GM23338 (cell line): ENCODE results near the gene KCNA2. TPM values are rescaled to one million over a fixed set of nuclear protein-coding genes. Genes with fewer than 3 reads are reported as not detected.

Experiments
- ATAC-seq: fragments of 200-7000 bp; cut with Tn5 transposase; 3 replicates; pipeline ENCODE4 v1.9.1; 2020
- DNase-seq: peaks from one replicate; pipeline ENCODE4 v3.0.0-alpha.2; 2015; ENCODE audit warnings: low spot score
- H2AFZ ChIP-seq: fragments of 200-600 bp; sonication (generic); 2 replicates; pipeline ENCODE4 v1.8.0; 2016; ENCODE audit warnings: antibody characterized with exemption, mild to moderate bottlenecking, moderate library complexity
- H3F3A ChIP-seq: fragments of 200-600 bp; sonication (generic); replicated peaks from 2 replicates; pipeline ENCODE4 v1.8.0; 2017; ENCODE audit warnings: antibody characterized with exemption, mixed run types, low read depth
- H3K27ac ChIP-seq: fragments of 200-600 bp; sonication (generic); 2 replicates; pipeline ENCODE4 v1.6.1; 2016; ENCODE audit warnings: low read depth
- H3K27me3 ChIP-seq: fragments of 200-600 bp; sonication (generic); 2 replicates; pipeline ENCODE4 v1.8.0; 2016; ENCODE audit warnings: mild to moderate bottlenecking, mixed run types, moderate library complexity; ENCODE audit not compliant: insufficient read depth
- H3K36me3 ChIP-seq: fragments of 200-600 bp; sonication (generic); 2 replicates; pipeline ENCODE4 v1.8.0; 2016; ENCODE audit warnings: mild to moderate bottlenecking; ENCODE audit not compliant: insufficient read depth
- H3K4me1 ChIP-seq: fragments of 200-600 bp; sonication (generic); 2 replicates; pipeline ENCODE4 v1.8.0; 2016; ENCODE audit warnings: mild to moderate bottlenecking, moderate library complexity; ENCODE audit not compliant: insufficient read depth
- H3K4me2 ChIP-seq: fragments of 200-600 bp; sonication (generic); 2 replicates; pipeline ENCODE4 v1.7.1; 2017; ENCODE audit warnings: mixed run types
- H3K4me3 ChIP-seq: fragments of 200-600 bp; sonication (generic); 2 replicates; pipeline ENCODE4 v1.6.1; 2016; ENCODE audit warnings: mixed run types
- H3K79me2 ChIP-seq: fragments of 200-600 bp; sonication (generic); replicated peaks from 2 replicates; pipeline ENCODE4 v1.8.0; 2017; ENCODE audit warnings: mild to moderate bottlenecking; ENCODE audit not compliant: insufficient read depth
- H3K9me2 ChIP-seq: fragments of 200-600 bp; sonication (generic); 2 replicates; pipeline ENCODE4 v1.8.0; 2017; ENCODE audit not compliant: insufficient read depth
- H4K20me1 ChIP-seq: fragments of 200-600 bp; sonication (generic); replicated peaks from 2 replicates; pipeline ENCODE4 v1.8.0; 2017; ENCODE audit warnings: mild to moderate bottlenecking; ENCODE audit not compliant: insufficient read depth
- H3K27ac Mint-ChIP-seq: 2 replicates; pipeline ENCODE4 v1.8.0; 2020; ENCODE audit warnings: inconsistent platforms, mild to moderate bottlenecking, moderate library complexity, mixed read lengths
- H3K27me3 Mint-ChIP-seq: 3 replicates; pipeline ENCODE4 v1.8.0; 2022; ENCODE audit warnings: low read depth, mild to moderate bottlenecking, moderate library complexity, mixed read lengths, inconsistent platforms; ENCODE audit not compliant: insufficient read depth, poor library complexity
- H3K36me3 Mint-ChIP-seq: 3 replicates; pipeline ENCODE4 v1.8.0; 2021; ENCODE audit warnings: low read depth, mild to moderate bottlenecking, inconsistent platforms, moderate library complexity, mixed read lengths
- H3K4me1 Mint-ChIP-seq: 3 replicates; pipeline ENCODE4 v1.8.0; 2020; ENCODE audit warnings: mild to moderate bottlenecking, inconsistent platforms, mixed read lengths
- H3K4me3 Mint-ChIP-seq: 3 replicates; pipeline ENCODE4 v1.8.0; 2021; ENCODE audit warnings: moderate library complexity, mild to moderate bottlenecking, inconsistent platforms, mixed read lengths
- H3K9me3 Mint-ChIP-seq: 3 replicates; pipeline ENCODE4 v1.8.0; 2020; ENCODE audit warnings: moderate library complexity, mild to moderate bottlenecking, inconsistent platforms, mixed read lengths
- CREB1 ChIP-seq: fragments of 250-450 bp; sonication (Bioruptor Pico); IDR thresholded peaks from 2 replicates; pipeline ENCODE4 v1.5.0; 2020; ENCODE audit warnings: low read depth, mild to moderate bottlenecking, moderate library complexity
- NANOG ChIP-seq: IDR thresholded peaks from 2 replicates; pipeline ENCODE4 v1.6.1; 2016; ENCODE audit warnings: antibody characterized with exemption, borderline replicate concordance
- POLR2AphosphoS5 ChIP-seq: IDR thresholded peaks from 2 replicates; pipeline ENCODE4 v1.6.1; 2016; ENCODE audit warnings: antibody characterized with exemption, low read depth
- STAT1 ChIP-seq: IDR thresholded peaks from one replicate; pipeline ENCODE4 v1.6.1; 2016; ENCODE audit warnings: antibody characterized with exemption; ENCODE audit not compliant: unreplicated experiment
- ZNF114 ChIP-seq: fragments of 250-450 bp; sonication (Bioruptor Pico); IDR thresholded peaks from 2 replicates; pipeline ENCODE4 v1.5.0; 2020; ENCODE audit warnings: mild to moderate bottlenecking, moderate library complexity
- ZNF331 ChIP-seq: fragments of 250-450 bp; sonication (Bioruptor Pico); IDR thresholded peaks from 2 replicates; pipeline ENCODE4 v1.5.0; 2020; ENCODE audit warnings: low read depth, mild to moderate bottlenecking, moderate library complexity
- polyA plus RNA-seq: library from polyadenylated mRNA; unstranded; fragments of >200 nt; fragmentation: Nextera tagmentation; extraction: Ambion mirVana; gene quantifications from 2 replicates; pipeline ENCODE4 v1.2.1, GENCODE V29; 2016
- total RNA-seq: library from RNA; depleted of rRNA; stranded (reverse); fragments of >200 nt; shearing (Covaris generic); gene quantifications from 2 replicates; pipeline ENCODE4 v1.2.3, GENCODE V29; 2014
- TF ChIP-seq, protein P1 (sequence below): IDR thresholded peaks from one replicate; pipeline ENCODE4 v1.6.1; 2018; ENCODE audit warnings: antibody characterized with exemption; ENCODE audit not compliant: unreplicated experiment
- TF ChIP-seq, protein P2 (sequence below): IDR thresholded peaks from 2 replicates; pipeline ENCODE4 v1.6.1; 2016; ENCODE audit warnings: antibody characterized with exemption
- TF ChIP-seq, protein P3 (sequence below): fragments of 250-450 bp; sonication (Bioruptor Pico); IDR thresholded peaks from 2 replicates; pipeline ENCODE4 v1.5.0; 2020; ENCODE audit warnings: mild to moderate bottlenecking, moderate library complexity

KCNA2 gene
- total and polyA plus RNA-seq, 2 experiments from 2014 or later: 0.11 to 1.5 TPM

- TF ChIP-seq ZNF114 (CRISPR knock-in tag) (no peak), POLR2AphosphoS5 (no peak), STAT1 (no peak)
Measured at GRCh38 chr1:110588991-110589390, 17.2 kb downstream of the KCNA2 start (continued).

- no peaks in the 10 kb centered on the region for H3K4me1 Mint-ChIP-seq
- no peak overlapping the region for H3K4me3 Mint-ChIP-seq
- H3K27me3 ChIP-seq: no peaks in the 10 kb centered on the region
- H3K9me3 Mint-ChIP-seq: no peaks in the 10 kb centered on the region
- no peak overlapping the region for H3K27ac Mint-ChIP-seq
- H3K4me2 ChIP-seq: no peak overlapping the region
- peaks cover 13% of the 10 kb centered on the region for H3K27me3 Mint-ChIP-seq
- H3K4me3 ChIP-seq: no peak overlapping the region
- H3K79me2 ChIP-seq: no peaks in the 10 kb centered on the region
- ATAC-seq: no peak
- no peak overlapping the region for H2AFZ ChIP-seq
- no peaks in the 10 kb centered on the region for H3F3A ChIP-seq
- TF ChIP-seq, protein P1, sequence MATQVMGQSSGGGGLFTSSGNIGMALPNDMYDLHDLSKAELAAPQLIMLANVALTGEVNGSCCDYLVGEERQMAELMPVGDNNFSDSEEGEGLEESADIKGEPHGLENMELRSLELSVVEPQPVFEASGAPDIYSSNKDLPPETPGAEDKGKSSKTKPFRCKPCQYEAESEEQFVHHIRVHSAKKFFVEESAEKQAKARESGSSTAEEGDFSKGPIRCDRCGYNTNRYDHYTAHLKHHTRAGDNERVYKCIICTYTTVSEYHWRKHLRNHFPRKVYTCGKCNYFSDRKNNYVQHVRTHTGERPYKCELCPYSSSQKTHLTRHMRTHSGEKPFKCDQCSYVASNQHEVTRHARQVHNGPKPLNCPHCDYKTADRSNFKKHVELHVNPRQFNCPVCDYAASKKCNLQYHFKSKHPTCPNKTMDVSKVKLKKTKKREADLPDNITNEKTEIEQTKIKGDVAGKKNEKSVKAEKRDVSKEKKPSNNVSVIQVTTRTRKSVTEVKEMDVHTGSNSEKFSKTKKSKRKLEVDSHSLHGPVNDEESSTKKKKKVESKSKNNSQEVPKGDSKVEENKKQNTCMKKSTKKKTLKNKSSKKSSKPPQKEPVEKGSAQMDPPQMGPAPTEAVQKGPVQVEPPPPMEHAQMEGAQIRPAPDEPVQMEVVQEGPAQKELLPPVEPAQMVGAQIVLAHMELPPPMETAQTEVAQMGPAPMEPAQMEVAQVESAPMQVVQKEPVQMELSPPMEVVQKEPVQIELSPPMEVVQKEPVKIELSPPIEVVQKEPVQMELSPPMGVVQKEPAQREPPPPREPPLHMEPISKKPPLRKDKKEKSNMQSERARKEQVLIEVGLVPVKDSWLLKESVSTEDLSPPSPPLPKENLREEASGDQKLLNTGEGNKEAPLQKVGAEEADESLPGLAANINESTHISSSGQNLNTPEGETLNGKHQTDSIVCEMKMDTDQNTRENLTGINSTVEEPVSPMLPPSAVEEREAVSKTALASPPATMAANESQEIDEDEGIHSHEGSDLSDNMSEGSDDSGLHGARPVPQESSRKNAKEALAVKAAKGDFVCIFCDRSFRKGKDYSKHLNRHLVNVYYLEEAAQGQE: no peak
- TF ChIP-seq ZNF331 (CRISPR knock-in tag) (no peak), CREB1 (CRISPR knock-in tag) (no peak), POLR2AphosphoS5 (no peak), NANOG (no peak)
- TF ChIP-seq, protein P2, sequence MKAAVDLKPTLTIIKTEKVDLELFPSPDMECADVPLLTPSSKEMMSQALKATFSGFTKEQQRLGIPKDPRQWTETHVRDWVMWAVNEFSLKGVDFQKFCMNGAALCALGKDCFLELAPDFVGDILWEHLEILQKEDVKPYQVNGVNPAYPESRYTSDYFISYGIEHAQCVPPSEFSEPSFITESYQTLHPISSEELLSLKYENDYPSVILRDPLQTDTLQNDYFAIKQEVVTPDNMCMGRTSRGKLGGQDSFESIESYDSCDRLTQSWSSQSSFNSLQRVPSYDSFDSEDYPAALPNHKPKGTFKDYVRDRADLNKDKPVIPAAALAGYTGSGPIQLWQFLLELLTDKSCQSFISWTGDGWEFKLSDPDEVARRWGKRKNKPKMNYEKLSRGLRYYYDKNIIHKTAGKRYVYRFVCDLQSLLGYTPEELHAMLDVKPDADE: no peak
- no peaks in the 10 kb centered on the region; the same call in 1 of the 2 replicates for H3K9me2 ChIP-seq
- no peak overlapping the region for H3K27ac ChIP-seq
- DNase-seq: no peak
- no peaks in the 10 kb centered on the region for H4K20me1 ChIP-seq
- H3K36me3 ChIP-seq: no peaks in the 10 kb centered on the region
- no peaks in the 10 kb centered on the region for H3K36me3 Mint-ChIP-seq
- H3K4me1 ChIP-seq: no peaks in the 10 kb centered on the region
Measured at GRCh38 chr1:110588486-110588885, 17.7 kb downstream of the KCNA2 start.

DNA sequence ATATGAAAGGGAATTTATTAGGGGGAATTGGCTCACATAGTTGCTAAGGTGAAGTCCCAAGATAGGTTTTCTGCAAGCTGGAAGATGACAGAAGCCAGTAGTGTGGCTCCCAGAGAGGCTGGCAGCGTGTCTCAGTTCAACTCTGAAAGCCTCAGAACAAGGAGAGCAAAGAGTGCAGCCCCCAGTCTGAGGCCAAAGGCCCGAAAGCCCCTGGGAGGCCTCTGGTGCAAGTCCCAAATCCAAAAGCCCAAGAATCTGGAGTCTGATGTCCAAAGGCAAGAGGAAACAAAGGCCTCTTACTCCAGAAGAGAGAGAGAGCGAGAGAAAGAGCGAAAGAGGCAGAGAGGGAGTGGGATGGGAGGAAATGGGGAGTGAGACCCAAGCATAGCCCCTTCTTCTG, 18.3 kb downstream of the KCNA2 start:
- no peak overlapping the region for H3K27ac Mint-ChIP-seq
- TF ChIP-seq, protein P3, sequence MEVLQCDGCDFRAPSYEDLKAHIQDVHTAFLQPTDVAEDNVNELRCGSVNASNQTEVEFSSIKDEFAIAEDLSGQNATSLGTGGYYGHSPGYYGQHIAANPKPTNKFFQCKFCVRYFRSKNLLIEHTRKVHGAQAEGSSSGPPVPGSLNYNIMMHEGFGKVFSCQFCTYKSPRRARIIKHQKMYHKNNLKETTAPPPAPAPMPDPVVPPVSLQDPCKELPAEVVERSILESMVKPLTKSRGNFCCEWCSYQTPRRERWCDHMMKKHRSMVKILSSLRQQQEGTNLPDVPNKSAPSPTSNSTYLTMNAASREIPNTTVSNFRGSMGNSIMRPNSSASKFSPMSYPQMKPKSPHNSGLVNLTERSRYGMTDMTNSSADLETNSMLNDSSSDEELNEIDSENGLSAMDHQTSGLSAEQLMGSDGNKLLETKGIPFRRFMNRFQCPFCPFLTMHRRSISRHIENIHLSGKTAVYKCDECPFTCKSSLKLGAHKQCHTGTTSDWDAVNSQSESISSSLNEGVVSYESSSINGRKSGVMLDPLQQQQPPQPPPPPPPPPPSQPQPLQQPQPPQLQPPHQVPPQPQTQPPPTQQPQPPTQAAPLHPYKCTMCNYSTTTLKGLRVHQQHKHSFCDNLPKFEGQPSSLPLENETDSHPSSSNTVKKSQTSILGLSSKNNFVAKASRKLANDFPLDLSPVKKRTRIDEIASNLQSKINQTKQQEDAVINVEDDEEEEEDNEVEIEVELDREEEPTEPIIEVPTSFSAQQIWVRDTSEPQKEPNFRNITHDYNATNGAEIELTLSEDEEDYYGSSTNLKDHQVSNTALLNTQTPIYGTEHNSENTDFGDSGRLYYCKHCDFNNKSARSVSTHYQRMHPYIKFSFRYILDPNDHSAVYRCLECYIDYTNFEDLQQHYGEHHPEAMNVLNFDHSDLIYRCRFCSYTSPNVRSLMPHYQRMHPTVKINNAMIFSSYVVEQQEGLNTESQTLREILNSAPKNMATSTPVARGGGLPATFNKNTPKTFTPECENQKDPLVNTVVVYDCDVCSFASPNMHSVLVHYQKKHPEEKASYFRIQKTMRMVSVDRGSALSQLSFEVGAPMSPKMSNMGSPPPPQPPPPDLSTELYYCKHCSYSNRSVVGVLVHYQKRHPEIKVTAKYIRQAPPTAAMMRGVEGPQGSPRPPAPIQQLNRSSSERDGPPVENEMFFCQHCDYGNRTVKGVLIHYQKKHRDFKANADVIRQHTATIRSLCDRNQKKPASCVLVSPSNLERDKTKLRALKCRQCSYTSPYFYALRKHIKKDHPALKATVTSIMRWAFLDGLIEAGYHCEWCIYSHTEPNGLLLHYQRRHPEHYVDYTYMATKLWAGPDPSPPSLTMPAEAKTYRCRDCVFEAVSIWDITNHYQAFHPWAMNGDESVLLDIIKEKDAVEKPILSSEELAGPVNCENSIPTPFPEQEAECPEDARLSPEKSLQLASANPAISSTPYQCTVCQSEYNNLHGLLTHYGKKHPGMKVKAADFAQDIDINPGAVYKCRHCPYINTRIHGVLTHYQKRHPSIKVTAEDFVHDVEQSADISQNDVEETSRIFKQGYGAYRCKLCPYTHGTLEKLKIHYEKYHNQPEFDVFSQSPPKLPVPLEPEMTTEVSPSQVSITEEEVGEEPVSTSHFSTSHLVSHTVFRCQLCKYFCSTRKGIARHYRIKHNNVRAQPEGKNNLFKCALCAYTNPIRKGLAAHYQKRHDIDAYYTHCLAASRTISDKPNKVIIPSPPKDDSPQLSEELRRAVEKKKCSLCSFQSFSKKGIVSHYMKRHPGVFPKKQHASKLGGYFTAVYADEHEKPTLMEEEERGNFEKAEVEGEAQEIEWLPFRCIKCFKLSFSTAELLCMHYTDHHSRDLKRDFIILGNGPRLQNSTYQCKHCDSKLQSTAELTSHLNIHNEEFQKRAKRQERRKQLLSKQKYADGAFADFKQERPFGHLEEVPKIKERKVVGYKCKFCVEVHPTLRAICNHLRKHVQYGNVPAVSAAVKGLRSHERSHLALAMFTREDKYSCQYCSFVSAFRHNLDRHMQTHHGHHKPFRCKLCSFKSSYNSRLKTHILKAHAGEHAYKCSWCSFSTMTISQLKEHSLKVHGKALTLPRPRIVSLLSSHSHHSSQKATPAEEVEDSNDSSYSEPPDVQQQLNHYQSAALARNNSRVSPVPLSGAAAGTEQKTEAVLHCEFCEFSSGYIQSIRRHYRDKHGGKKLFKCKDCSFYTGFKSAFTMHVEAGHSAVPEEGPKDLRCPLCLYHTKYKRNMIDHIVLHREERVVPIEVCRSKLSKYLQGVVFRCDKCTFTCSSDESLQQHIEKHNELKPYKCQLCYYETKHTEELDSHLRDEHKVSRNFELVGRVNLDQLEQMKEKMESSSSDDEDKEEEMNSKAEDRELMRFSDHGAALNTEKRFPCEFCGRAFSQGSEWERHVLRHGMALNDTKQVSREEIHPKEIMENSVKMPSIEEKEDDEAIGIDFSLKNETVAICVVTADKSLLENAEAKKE (CRISPR knock-in tag): no peak
- TF ChIP-seq, protein P2: no peak

More for the DNA sequence above, 18.3 kb downstream of the KCNA2 start:
- Histone ChIP-seq H3K4me3 (no peak overlapping the region), H3K79me2 (no peaks in the 10 kb centered on the region), H4K20me1 (no peaks in the 10 kb centered on the region), H3K27ac (no peak overlapping the region), H3K9me2 (no peaks in the 10 kb centered on the region; the same call in 1 of the 2 replicates), H3K4me2 (no peak overlapping the region), H3K27me3 (peaks cover 4% of the 10 kb centered on the region; the same call in 1 of the 2 replicates), H3K36me3 (no peaks in the 10 kb centered on the region), H3F3A (no peaks in the 10 kb centered on the region), H2AFZ (no peak overlapping the region), H3K4me1 (no peaks in the 10 kb centered on the region)
- no peaks in the 10 kb centered on the region for H3K9me3 Mint-ChIP-seq
- H3K4me1 Mint-ChIP-seq: no peaks in the 10 kb centered on the region
- H3K4me3 Mint-ChIP-seq: no peak overlapping the region
- DNase-seq (no peak), ATAC-seq (no peak)
- no peaks in the 10 kb centered on the region for H3K36me3 Mint-ChIP-seq
- peaks cover 13% of the 10 kb centered on the region for H3K27me3 Mint-ChIP-seq
